Measurements from ENCODE around the gene ANXA5.

Gene ANXA5

GRCh38 chr4:121711263-121712000 is 14.7 kb upstream of the ANXA5 start:
- no peak overlapping the region for H3K27ac ChIP-seq
- TF ChIP-seq CTCF (conservative IDR thresholded peaks at IDR 0.05; ENCODE audit: low read depth, low read length) = no peak
- no peaks in the 10 kb centered on the region; the same call in 1 of the 2 replicates for H3K36me3 ChIP-seq (ENCODE audit: insufficient read depth)
- no peak overlapping the region for H3K4me2 ChIP-seq
- H2AFZ ChIP-seq (ENCODE audit: low read depth) = no peak overlapping the region
- H3K79me2 ChIP-seq (ENCODE audit: insufficient read depth, low read depth) = no peaks in the 10 kb centered on the region
- H4K20me1 ChIP-seq (ENCODE audit: insufficient read depth) = no peaks in the 10 kb centered on the region
- no peak overlapping the region for H3K9ac ChIP-seq
- no peaks in the 10 kb centered on the region for H3K4me1 ChIP-seq (ENCODE audit: low read depth, poor library complexity, severe bottlenecking)
- H3K27me3 ChIP-seq (ENCODE audit: insufficient read depth, low read depth) = no peaks in the 10 kb centered on the region
- H3K4me3 ChIP-seq (IDR thresholded peaks at IDR 0.05; ENCODE audit: insufficient read depth, low read depth, low read length) = no peak overlapping the region

- no peak for TF ChIP-seq CTCF (conservative IDR thresholded peaks at IDR 0.05; ENCODE audit: low read depth, low read length)
- no peaks in the 10 kb centered on the region for H3K27me3 ChIP-seq (ENCODE audit: insufficient read depth, low read depth)
- no peak overlapping the region for H3K9ac ChIP-seq
- H3K27ac ChIP-seq = no peak overlapping the region
- no peak overlapping the region for H3K4me3 ChIP-seq (IDR thresholded peaks at IDR 0.05; ENCODE audit: insufficient read depth, low read depth, low read length)
- H3K4me2 ChIP-seq = no peak overlapping the region
- no peaks in the 10 kb centered on the region for H3K4me1 ChIP-seq (ENCODE audit: low read depth, poor library complexity, severe bottlenecking)
- H4K20me1 ChIP-seq (ENCODE audit: insufficient read depth) = no peaks in the 10 kb centered on the region
- no peak overlapping the region for H2AFZ ChIP-seq (ENCODE audit: low read depth)
- no peaks in the 10 kb centered on the region for H3K79me2 ChIP-seq (ENCODE audit: insufficient read depth, low read depth)
- H3K36me3 ChIP-seq (ENCODE audit: insufficient read depth) = no peaks in the 10 kb centered on the region; the same call in 1 of the 2 replicates
These were observed 13.1 kb upstream of the ANXA5 start for GRCh38 chr4:121709766-121710405.

- H4K20me1 ChIP-seq (ENCODE audit: insufficient read depth) = no peaks in the 10 kb centered on the region
- no peaks in the 10 kb centered on the region for H3K4me1 ChIP-seq (ENCODE audit: low read depth, poor library complexity, severe bottlenecking)
- H3K79me2 ChIP-seq (ENCODE audit: insufficient read depth, low read depth) = no peaks in the 10 kb centered on the region
- TF ChIP-seq CTCF (conservative IDR thresholded peaks at IDR 0.05; ENCODE audit: low read depth, low read length) = no peak
- no peak overlapping the region for H2AFZ ChIP-seq (ENCODE audit: low read depth)
- H3K27ac ChIP-seq = no peak overlapping the region
- no peak overlapping the region for H3K4me3 ChIP-seq (IDR thresholded peaks at IDR 0.05; ENCODE audit: insufficient read depth, low read depth, low read length)
- no peaks in the 10 kb centered on the region for H3K36me3 ChIP-seq (ENCODE audit: insufficient read depth)
- no peak overlapping the region for H3K9ac ChIP-seq
- H3K4me2 ChIP-seq = no peak overlapping the region
- H3K27me3 ChIP-seq (ENCODE audit: insufficient read depth, low read depth) = no peaks in the 10 kb centered on the region
These were observed 10.6 kb upstream of the ANXA5 start for GRCh38 chr4:121707344-121707743.

- Histone ChIP-seq H3K4me3 (IDR thresholded peaks at IDR 0.05; ENCODE audit: insufficient read depth, low read depth, low read length) (no peak overlapping the region), H4K20me1 (ENCODE audit: insufficient read depth) (no peaks in the 10 kb centered on the region), H2AFZ (ENCODE audit: low read depth) (no peak overlapping the region), H3K79me2 (ENCODE audit: insufficient read depth, low read depth) (no peaks in the 10 kb centered on the region), H3K9ac (no peak overlapping the region), H3K4me2 (no peak overlapping the region), H3K4me1 (ENCODE audit: low read depth, poor library complexity, severe bottlenecking) (no peaks in the 10 kb centered on the region), H3K36me3 (ENCODE audit: insufficient read depth) (no peaks in the 10 kb centered on the region), H3K27ac (no peak overlapping the region), H3K27me3 (ENCODE audit: insufficient read depth, low read depth) (no peaks in the 10 kb centered on the region)
- TF ChIP-seq CTCF (conservative IDR thresholded peaks at IDR 0.05; ENCODE audit: low read depth, low read length) = no peak
These were observed 9.8 kb upstream of the ANXA5 start for GRCh38 chr4:121706595-121707021.
